Fibroblast of peridontal ligament (primary cell): ENCODE results near the gene GPR35.
"Not testable (repeated sequence)": the region's sequence is repeated elsewhere in the genome, so short reads cannot be mapped to it uniquely, and the experiment has no call there.

Source experiments
- DNase-seq: peaks from one replicate; pipeline ENCODE4 v3.0.0-alpha.2; 2010; ENCODE audit errors: extremely low read depth

Gene GPR35

GRCh38 chr2:240602266-240603050 is 22.8 kb upstream of the GPR35 start:
- no peak for DNase-seq

- no peak for DNase-seq
These were observed 22.0 kb upstream of the GPR35 start for GRCh38 chr2:240603081-240603835.

GRCh38 chr2:240603846-240604245 is 21.4 kb upstream of the GPR35 start:
- DNase-seq, result no peak

GRCh38 chr2:240604291-240604938 is 20.9 kb upstream of the GPR35 start:
- peak; percentile 12 for DNase-seq

- no peak for DNase-seq
These were observed 20.2 kb upstream of the GPR35 start for GRCh38 chr2:240604939-240605716.

GRCh38 chr2:240605867-240606743 is 19.2 kb upstream of the GPR35 start:
- DNase-seq, result no peak

- DNase-seq, result no peak
These were observed 13.6 kb upstream of the GPR35 start for GRCh38 chr2:240611601-240612210.

GRCh38 chr2:240613781-240614180 is 11.5 kb upstream of the GPR35 start:
- DNase-seq, result no peak

GRCh38 chr2:240614391-240614790 is 10.9 kb upstream of the GPR35 start:
- no peak for DNase-seq

- DNase-seq, result no peak
These were observed 9.9 kb upstream of the GPR35 start for GRCh38 chr2:240615396-240615795.

GRCh38 chr2:240615820-240616547 is 9.3 kb upstream of the GPR35 start:
- DNase-seq, result no peak

GRCh38 chr2:240616860-240617666 is 8.2 kb upstream of the GPR35 start:
- not testable (repeated sequence) for DNase-seq

- no peak for DNase-seq
These were observed 6.5 kb upstream of the GPR35 start for GRCh38 chr2:240618776-240619175.

- no peak for DNase-seq
These were observed 5.7 kb upstream of the GPR35 start for GRCh38 chr2:240619506-240620148.

- no peak for DNase-seq
These were observed 5.0 kb upstream of the GPR35 start for GRCh38 chr2:240620149-240620731.

- no peak for DNase-seq
These were observed 4.4 kb upstream of the GPR35 start for GRCh38 chr2:240620859-240621258.

- DNase-seq, result no peak
These were observed 3.2 kb upstream of the GPR35 start for GRCh38 chr2:240622060-240622411.
